Astrocyte of the spinal cord (primary cell): ENCODE results near the gene UTP14A.

Experiments used
- DNase-seq: peaks from one replicate; pipeline ENCODE4 v3.0.0; 2011; ENCODE audit warnings: low read depth, low spot score
- H3K4me3 ChIP-seq: 2 replicates; pipeline ENCODE4 v1.5.1; 2011; ENCODE audit warnings: low read depth, mild to moderate bottlenecking, low read length, moderate library complexity
- in situ Hi-C: cut with HindIII; loops from 2 replicates; pipeline ENCODE4 v1.10.0; 2017; ENCODE audit warnings: low sequenced_read_pairs
- TF ChIP-seq, protein P1 (sequence below): IDR thresholded peaks from 2 replicates; pipeline ENCODE4 v1.5.1; 2012; ENCODE audit warnings: low read depth, mild to moderate bottlenecking, low read length, inconsistent platforms

UTP14A gene

DNA sequence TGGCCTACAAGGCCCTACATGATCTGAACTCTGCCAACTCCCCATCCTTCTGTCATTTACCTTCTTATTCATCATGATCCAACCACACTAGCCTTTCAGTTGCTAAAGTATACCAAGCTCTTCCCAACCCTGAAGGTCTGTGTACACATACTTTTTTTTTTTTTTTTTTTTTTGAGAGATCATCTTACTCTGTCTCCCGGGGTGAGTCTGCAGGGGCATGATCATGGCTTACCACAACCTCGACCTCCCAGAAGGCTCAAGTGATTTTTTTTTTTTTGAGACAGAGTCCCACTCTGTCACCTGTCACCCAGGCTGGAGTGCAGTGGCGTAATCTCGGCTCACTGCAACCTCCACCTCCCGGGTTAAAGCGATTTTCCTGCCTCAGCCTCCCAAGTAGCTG is 5.9 kb upstream of the UTP14A start:
- in situ Hi-C loops = no loop called here
- no peak overlapping the region for H3K4me3 ChIP-seq
- DNase-seq = no peak
- TF ChIP-seq, protein P1, sequence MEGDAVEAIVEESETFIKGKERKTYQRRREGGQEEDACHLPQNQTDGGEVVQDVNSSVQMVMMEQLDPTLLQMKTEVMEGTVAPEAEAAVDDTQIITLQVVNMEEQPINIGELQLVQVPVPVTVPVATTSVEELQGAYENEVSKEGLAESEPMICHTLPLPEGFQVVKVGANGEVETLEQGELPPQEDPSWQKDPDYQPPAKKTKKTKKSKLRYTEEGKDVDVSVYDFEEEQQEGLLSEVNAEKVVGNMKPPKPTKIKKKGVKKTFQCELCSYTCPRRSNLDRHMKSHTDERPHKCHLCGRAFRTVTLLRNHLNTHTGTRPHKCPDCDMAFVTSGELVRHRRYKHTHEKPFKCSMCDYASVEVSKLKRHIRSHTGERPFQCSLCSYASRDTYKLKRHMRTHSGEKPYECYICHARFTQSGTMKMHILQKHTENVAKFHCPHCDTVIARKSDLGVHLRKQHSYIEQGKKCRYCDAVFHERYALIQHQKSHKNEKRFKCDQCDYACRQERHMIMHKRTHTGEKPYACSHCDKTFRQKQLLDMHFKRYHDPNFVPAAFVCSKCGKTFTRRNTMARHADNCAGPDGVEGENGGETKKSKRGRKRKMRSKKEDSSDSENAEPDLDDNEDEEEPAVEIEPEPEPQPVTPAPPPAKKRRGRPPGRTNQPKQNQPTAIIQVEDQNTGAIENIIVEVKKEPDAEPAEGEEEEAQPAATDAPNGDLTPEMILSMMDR = no peak

DNA sequence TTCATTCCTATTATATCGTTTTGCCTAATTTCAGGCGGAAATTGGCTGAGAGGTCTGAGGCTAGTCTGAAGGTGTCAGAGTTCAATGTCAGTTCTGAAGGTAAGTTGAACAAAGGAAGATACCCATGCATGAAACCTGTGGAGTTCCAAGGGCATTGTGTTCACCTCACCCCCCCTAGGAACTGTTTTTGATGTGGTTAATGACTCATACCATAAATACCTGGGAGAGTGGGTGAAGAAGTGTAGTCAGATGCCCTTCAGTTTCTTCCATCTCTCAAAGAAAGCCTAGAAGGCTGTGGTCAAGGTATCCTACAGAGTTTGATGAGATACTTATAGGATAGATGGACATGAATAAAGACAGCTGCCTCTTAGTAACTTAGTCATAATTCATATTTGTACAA is 2.7 kb downstream of the UTP14A start:
- DNase-seq = no peak
- H3K4me3 ChIP-seq = no peak overlapping the region
- TF ChIP-seq, protein P1 = no peak
- in situ Hi-C loops = no loop called here

DNA sequence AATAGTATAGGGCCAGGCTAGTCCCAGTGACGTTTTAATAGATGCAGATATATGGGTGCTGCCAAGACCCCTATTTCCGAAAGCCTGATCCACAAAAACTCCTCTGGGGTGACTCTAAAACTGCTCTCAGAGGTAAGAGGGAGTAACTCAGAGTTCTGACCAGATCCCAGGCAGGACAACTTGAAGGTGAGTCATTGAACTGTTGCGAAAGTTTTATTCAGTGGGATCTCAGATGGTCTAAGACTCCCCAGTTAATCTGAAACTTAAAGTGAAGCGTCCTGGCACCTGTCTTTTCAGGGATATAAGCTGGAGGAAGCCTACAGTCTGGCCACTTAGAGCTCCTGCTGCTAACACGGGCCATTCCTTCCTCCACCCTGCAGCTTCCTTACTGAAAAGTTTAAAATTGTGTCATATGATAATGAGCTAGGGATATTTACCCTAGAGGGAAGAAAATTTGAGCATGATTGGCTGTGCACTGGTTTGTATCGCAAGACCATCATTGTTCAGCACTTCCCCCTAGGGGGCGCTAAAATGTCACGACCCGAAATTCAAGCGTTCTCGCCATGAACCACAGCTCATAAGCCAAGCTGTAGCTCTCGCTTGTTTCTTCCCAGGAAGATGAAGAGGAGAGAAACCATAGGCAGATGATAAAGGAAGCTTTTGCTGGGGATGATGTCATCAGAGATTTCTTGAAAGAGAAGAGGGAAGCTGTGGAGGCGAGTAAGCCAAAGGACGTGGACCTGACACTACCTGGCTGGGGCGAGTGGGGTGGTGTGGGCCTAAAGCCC is 19.5 kb downstream of the UTP14A start:
- DNase-seq = peak; percentile 72
- TF ChIP-seq, protein P1 = peak; percentile 63
- no peak overlapping the region for H3K4me3 ChIP-seq
- in situ Hi-C loops = no loop called here

DNA sequence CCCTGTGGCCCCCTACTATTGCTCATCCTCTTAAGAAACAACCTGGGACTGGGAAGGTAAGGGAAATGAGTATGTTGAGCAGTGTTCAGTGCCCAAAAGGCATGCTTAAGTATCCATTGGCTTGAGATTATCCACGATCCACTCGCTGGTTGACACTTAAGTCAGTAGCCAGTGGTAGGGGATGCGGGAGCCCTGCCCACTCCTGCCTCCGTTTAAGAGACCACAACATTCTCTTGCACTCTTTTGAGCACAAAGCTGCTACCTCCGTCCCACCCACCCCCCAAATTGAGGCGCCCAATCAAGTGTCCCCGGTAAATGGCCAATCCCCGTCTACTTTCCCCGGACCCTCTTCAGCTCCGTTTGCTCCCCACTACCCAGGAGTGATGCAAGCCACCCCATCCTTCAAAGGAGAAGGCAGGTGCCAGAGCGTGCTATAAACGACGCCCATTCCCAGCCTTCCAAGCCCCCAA is 25.0 kb downstream of the UTP14A start:
- no peak for DNase-seq
- in situ Hi-C loops = no loop called here
- TF ChIP-seq, protein P1 = no peak
- H3K4me3 ChIP-seq = peak overlapping the region; percentile 60

DNA sequence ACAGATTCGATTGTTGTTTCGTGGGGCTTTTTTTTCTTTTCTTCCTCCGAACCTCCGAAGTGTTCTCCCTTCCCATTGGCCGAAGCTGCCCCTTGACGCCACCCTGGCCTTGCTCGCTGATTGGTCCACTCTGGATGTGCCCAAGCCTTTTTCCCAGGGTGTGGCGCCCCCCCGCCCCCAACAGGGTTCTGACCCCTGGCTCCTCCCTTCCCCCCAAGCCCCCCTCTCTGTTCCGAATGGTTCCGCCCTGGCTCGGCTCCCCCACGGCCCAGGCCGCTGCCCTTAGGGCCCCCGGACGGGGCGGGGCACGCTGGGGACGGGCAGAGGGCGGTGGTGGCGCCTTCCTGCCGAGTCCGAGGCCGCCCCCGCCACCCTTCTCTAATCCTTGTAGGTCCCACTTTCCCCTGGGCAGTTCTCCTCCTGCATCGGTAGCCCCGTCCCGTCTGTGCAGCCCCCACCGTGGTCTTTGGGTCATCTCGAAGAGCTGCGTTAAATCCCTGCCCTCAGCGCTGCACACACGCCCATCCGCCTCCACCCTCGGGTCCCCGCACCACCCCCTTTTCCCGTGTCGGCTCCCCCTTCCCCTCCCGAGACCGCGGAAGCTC is 25.5 kb downstream of the UTP14A start:
- in situ Hi-C loops = no loop called here
- peak overlapping the region; percentile 60 for H3K4me3 ChIP-seq
- DNase-seq = peak; percentile 94
- TF ChIP-seq, protein P1 = no peak

DNA sequence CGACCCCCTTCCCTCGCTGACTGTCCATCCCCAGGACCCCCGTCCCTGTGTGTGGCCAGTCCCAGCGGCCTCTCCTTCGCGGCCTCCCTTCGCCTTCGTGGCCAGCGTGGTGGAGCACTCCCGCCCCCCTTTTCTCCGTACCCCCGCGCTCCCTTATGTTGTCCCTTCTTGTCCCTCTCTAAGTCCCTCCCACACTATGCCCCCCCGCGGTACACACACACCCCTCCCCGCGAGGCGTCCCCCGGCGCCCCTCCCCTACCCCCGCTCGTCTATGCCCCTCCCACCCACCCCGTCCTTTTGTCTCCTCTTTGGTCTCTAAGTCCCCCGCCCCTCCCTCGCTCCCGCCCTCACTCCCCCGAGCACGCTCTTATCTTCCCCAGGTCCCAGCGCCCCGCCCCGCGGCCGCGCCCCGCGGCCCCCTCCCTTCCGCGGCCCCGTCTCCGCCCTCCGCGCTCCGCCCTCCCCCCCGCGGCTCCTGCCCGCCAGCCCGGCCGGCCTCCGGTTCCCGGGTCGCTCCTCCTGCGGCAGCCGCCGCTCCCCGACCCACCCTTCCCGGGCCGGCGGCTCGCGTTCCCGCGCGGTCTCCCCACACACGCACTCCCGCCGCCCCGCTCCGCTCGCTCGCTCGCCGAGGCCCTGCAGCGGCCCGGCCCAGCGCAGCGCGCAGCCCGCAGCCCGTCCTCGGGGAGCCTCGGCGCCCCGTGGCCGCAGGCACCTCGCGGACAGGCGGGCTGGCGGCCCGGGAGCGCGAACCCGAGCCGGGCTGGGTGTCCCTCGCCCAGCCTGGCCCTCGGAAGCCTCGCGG is 26.3 kb downstream of the UTP14A start:
- TF ChIP-seq, protein P1 = no peak
- in situ Hi-C loops = no loop called here
- H3K4me3 ChIP-seq = peak overlapping the region; percentile 60
- DNase-seq = peak; percentile 91
